ENCODE data around the gene CNOT6.

DNA sequence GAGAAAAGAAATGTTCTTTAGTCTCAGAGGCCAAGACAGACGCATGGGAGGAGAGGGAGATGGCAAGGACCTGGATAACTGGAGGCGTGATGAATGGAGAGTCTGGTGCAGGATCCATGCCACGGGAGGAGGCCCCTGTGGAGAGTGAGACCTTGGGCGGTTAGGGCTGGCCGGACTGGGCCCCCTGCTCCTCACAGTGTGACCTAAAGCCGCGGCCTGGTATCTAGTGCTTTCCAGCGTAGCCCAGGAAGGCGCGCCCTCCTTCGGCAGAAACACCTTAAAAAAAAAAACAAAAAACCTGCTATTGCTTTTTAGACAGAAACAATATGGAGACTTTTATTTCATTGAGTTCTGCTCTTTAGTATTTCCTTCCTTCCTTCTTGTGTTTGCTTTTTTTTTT, 64.1 kb downstream of the CNOT6 start:
- TF ChIP-seq POLR2A (IDR thresholded peaks at IDR 0.05; ENCODE audit: low read depth, low read length): no peak
- TF ChIP-seq POLR2AphosphoS5 (IDR thresholded peaks at IDR 0.05; ENCODE audit: low read depth, low read length): no peak

Data from GM12891 (cell line).